ENCODE data around the gene BSG.

BSG gene

GRCh38 chr19:590750-591098 lies 18.3 kb downstream of the BSG start:
- Histone ChIP-seq H2AFZ (peak overlapping the region; percentile 38), H3K4me3 (ENCODE audit: low read depth, low read length) (no peak overlapping the region), H3K4me1 (peaks cover 11% of the 10 kb centered on the region), H3K36me3 (ENCODE audit: control insufficient read depth, insufficient read depth, low read length) (no peaks in the 10 kb centered on the region), H3K4me2 (ENCODE audit: low read length) (peak overlapping the region; percentile 30), H3K27ac (no peak overlapping the region), H3K9ac (peak overlapping the region; percentile 37), H3K27me3 (ENCODE audit: control insufficient read depth, insufficient read depth, low read length) (peaks cover 3% of the 10 kb centered on the region), H3K9me3 (ENCODE audit: control insufficient read depth, low read length) (no peaks in the 10 kb centered on the region), H3K79me2 (no peaks in the 10 kb centered on the region)
- no peak for TF ChIP-seq CTCF (IDR thresholded peaks at IDR 0.05)

GRCh38 chr19:591099-591958 lies 18.9 kb downstream of the BSG start:
- Histone ChIP-seq H2AFZ (no peak overlapping the region), H3K4me1 (peaks cover 11% of the 10 kb centered on the region), H3K79me2 (peaks cover 3% of the 10 kb centered on the region), H3K36me3 (ENCODE audit: control insufficient read depth, insufficient read depth, low read length) (no peaks in the 10 kb centered on the region), H3K4me3 (ENCODE audit: low read depth, low read length) (no peak overlapping the region), H3K9ac (no peak overlapping the region), H3K4me2 (ENCODE audit: low read length) (peak overlapping the region; percentile 30), H3K27me3 (ENCODE audit: control insufficient read depth, insufficient read depth, low read length) (peaks cover 3% of the 10 kb centered on the region), H3K27ac (no peak overlapping the region), H3K9me3 (ENCODE audit: control insufficient read depth, low read length) (no peaks in the 10 kb centered on the region)
- TF ChIP-seq CTCF (IDR thresholded peaks at IDR 0.05) = no peak

- Histone ChIP-seq H2AFZ (no peak overlapping the region), H3K36me3 (ENCODE audit: control insufficient read depth, insufficient read depth, low read length) (no peaks in the 10 kb centered on the region), H3K27me3 (ENCODE audit: control insufficient read depth, insufficient read depth, low read length) (peaks cover 3% of the 10 kb centered on the region), H3K79me2 (peaks cover 3% of the 10 kb centered on the region), H3K9me3 (ENCODE audit: control insufficient read depth, low read length) (no peaks in the 10 kb centered on the region), H3K9ac (no peak overlapping the region), H3K27ac (no peak overlapping the region), H3K4me2 (ENCODE audit: low read length) (no peak overlapping the region), H3K4me3 (ENCODE audit: low read depth, low read length) (no peak overlapping the region), H3K4me1 (peaks cover 11% of the 10 kb centered on the region)
- no peak for TF ChIP-seq CTCF (IDR thresholded peaks at IDR 0.05)
Measured at GRCh38 chr19:592101-592500, 19.7 kb downstream of the BSG start.

GRCh38 chr19:593055-593454 lies 20.7 kb downstream of the BSG start:
- TF ChIP-seq CTCF (IDR thresholded peaks at IDR 0.05) = no peak
- no peak overlapping the region for H2AFZ ChIP-seq
- no peak overlapping the region for H3K4me2 ChIP-seq (ENCODE audit: low read length)
- H3K27me3 ChIP-seq (ENCODE audit: control insufficient read depth, insufficient read depth, low read length) = peaks cover 3% of the 10 kb centered on the region
- H3K36me3 ChIP-seq (ENCODE audit: control insufficient read depth, insufficient read depth, low read length) = no peaks in the 10 kb centered on the region
- peaks cover 3% of the 10 kb centered on the region for H3K79me2 ChIP-seq
- peaks cover 11% of the 10 kb centered on the region for H3K4me1 ChIP-seq
- H3K9ac ChIP-seq = no peak overlapping the region
- no peak overlapping the region for H3K4me3 ChIP-seq (ENCODE audit: low read depth, low read length)
- H3K9me3 ChIP-seq (ENCODE audit: control insufficient read depth, low read length) = no peaks in the 10 kb centered on the region
- H3K27ac ChIP-seq = no peak overlapping the region

- H3K4me3 ChIP-seq (ENCODE audit: low read depth, low read length) = no peak overlapping the region
Measured at GRCh38 chr19:593505-593904, 21.1 kb downstream of the BSG start.

More at GRCh38 chr19:593505-593904, 21.1 kb downstream of the BSG start:
- no peaks in the 10 kb centered on the region for H3K36me3 ChIP-seq (ENCODE audit: control insufficient read depth, insufficient read depth, low read length)
- no peak overlapping the region for H2AFZ ChIP-seq
- peaks cover 3% of the 10 kb centered on the region for H3K79me2 ChIP-seq
- TF ChIP-seq CTCF (IDR thresholded peaks at IDR 0.05) = no peak
- H3K9ac ChIP-seq = no peak overlapping the region
- peaks cover 11% of the 10 kb centered on the region for H3K4me1 ChIP-seq
- H3K27ac ChIP-seq = no peak overlapping the region
- H3K27me3 ChIP-seq (ENCODE audit: control insufficient read depth, insufficient read depth, low read length) = no peaks in the 10 kb centered on the region
- H3K9me3 ChIP-seq (ENCODE audit: control insufficient read depth, low read length) = no peaks in the 10 kb centered on the region
- H3K4me2 ChIP-seq (ENCODE audit: low read length) = no peak overlapping the region

Data from parathyroid adenoma (tissue), 2 donors.